Testis (tissue), 3 donors: ENCODE measurements around the gene ZC3H7A. TPM values are rescaled to one million over a fixed set of nuclear protein-coding genes. Genes with fewer than 3 reads are reported as not detected.
"Not testable (repeated sequence)": the region's sequence is repeated elsewhere in the genome, so short reads cannot be mapped to it uniquely, and the experiment has no call there.

Experiments used
- DNase-seq: peaks from one replicate; pipeline ENCODE4 v3.0.0-alpha.2; 2019
- H3K27ac ChIP-seq, 2 donors: fragments of 200-600 bp; sonication (generic); one replicate each; pipeline ENCODE4 v1.5.1; 2019
- H3K27me3 ChIP-seq: fragments of 200-600 bp; sonication (generic); one replicate; pipeline ENCODE4 v1.5.1; 2019
- H3K36me3 ChIP-seq: fragments of 200-600 bp; sonication (generic); one replicate; pipeline ENCODE4 v1.5.1; 2017; ENCODE audit warnings: low read depth; ENCODE audit errors: missing control alignments
- H3K4me1 ChIP-seq: fragments of 200-600 bp; sonication (generic); one replicate; pipeline ENCODE4 v1.5.1; 2019
- H3K4me3 ChIP-seq, 2 donors: fragments of 200-600 bp; sonication (generic); one replicate each; pipeline ENCODE4 v1.5.1; 2017 to 2019
- H3K9me3 ChIP-seq: fragments of 200-600 bp; sonication (generic); one replicate; pipeline ENCODE4 v1.5.1; 2017
- POLR2A ChIP-seq: fragments of 450-650 bp; IDR thresholded peaks from one replicate; pipeline ENCODE4 v1.6.1; 2017; ENCODE audit warnings: antibody characterized with exemption, mild to moderate bottlenecking, moderate library complexity
- WGBS, 2 donors: methylation state at CpG; one replicate each; pipeline ENCODE4 v1.1.5; 2018; 5-methylcytosine and 5-hydroxymethylcytosine counted together
- intact Hi-C: fragments of 100-400 bp; cut with DNase I; formaldehyde crosslinking; loops from one replicate; pipeline ENCODE4 v1.15.1; 2023; ENCODE audit warnings: low total_unique reads
- polyA plus RNA-seq: library from polyadenylated mRNA; stranded (reverse); fragments of 350-450 nt; fragmentation: Illumina TruSeq; extraction: RNeasy Lipid Tissue Mini Kit (QIAGEN cat#74804); gene quantifications from one replicate; pipeline ENCODE4 v1.2.3, GENCODE V29; 2014; ENCODE audit warnings: low read depth, low replicate concordance; ENCODE audit not compliant: insufficient read depth
- total RNA-seq, 2 donors: library from RNA; depleted of rRNA; stranded (reverse); fragments of >200 nt; gene quantifications; one replicate each; pipeline ENCODE4 v1.2.3, GENCODE V29; 2016
- TF ChIP-seq, protein P1 (sequence below), 3 experiments: fragments of 450-650 bp in 2 of 3; fragments of 200-600 bp in 1 of 3; sonication (generic) in 1 of 3; IDR thresholded peaks; one replicate each; pipeline ENCODE4 v1.5.1; 2016 to 2019; ENCODE audit warnings: antibody characterized with exemption in 3 of 3, mild to moderate bottlenecking in 2 of 3, moderate library complexity in 1 of 3

The ZC3H7A gene
- total and polyA plus RNA-seq, 3 donors from 2014 or later = 24.6 to 48.8 (median 41.4) TPM

DNA sequence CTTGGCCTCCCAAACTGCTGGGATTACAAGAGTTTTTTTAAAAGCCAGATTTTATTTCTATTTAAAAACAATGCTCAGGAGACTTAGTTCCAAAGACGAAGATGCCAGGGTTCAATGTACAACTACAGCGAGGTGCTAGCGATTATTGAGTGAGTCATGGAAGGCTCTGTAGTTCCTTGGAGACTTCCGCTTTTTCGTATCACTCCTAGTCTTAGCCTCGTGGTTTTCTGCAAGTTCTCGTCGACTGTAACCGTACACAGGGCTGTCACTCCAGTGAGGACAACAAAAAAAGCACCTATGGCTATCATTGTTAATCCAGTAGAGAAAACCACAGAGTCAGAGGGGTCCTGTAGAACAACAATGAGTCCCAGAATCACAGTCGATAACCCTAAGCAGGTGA is 22.7 kb upstream of the ZC3H7A start:
- Histone ChIP-seq H3K36me3 (no peaks in the 10 kb centered on the region), H3K27me3 (no peaks in the 10 kb centered on the region), H3K9me3 (no peaks in the 10 kb centered on the region), H3K4me3 (no peak overlapping the region), H3K27ac (no peak overlapping the region), H3K4me1 (peaks cover 5% of the 10 kb centered on the region)
- intact Hi-C loops = no loop called here
- DNase-seq = no peak
- TF ChIP-seq POLR2A = no peak
- TF ChIP-seq, protein P1, sequence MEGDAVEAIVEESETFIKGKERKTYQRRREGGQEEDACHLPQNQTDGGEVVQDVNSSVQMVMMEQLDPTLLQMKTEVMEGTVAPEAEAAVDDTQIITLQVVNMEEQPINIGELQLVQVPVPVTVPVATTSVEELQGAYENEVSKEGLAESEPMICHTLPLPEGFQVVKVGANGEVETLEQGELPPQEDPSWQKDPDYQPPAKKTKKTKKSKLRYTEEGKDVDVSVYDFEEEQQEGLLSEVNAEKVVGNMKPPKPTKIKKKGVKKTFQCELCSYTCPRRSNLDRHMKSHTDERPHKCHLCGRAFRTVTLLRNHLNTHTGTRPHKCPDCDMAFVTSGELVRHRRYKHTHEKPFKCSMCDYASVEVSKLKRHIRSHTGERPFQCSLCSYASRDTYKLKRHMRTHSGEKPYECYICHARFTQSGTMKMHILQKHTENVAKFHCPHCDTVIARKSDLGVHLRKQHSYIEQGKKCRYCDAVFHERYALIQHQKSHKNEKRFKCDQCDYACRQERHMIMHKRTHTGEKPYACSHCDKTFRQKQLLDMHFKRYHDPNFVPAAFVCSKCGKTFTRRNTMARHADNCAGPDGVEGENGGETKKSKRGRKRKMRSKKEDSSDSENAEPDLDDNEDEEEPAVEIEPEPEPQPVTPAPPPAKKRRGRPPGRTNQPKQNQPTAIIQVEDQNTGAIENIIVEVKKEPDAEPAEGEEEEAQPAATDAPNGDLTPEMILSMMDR (IDR thresholded peaks at IDR 0.05) = no peak
- 88 to 91% methylated on average over 10 of the region's 10 CpGs for WGBS, 2 donors

DNA sequence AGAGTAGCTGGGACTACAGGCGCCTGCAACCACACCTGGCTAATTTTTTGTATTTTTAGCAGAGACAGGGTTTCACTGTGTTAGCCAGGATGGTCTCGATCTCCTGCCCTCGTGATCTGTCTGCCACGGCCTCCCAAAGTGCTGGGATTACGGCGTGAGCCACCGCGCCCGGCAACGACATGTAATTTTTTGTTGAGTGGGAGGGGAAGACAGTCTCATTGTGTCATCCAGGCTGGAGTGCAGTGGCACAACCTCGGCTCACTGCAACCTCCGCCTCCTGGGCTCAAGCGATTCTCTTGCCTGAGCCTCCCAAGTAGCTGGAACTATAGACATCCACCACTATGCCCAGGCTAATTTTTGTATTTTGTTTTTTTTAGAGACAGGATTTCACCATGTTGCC is 21.9 kb upstream of the ZC3H7A start:
- 91 to 94% methylated on average over 11 to 13 of the region's 13 CpGs for WGBS, 2 donors
- H3K4me3 ChIP-seq, H3K9me3 ChIP-seq, H3K27me3 ChIP-seq, H3K27ac ChIP-seq, intact Hi-C loops, DNase-seq, H3K36me3 ChIP-seq, H3K4me1 ChIP-seq: not testable (repeated sequence)

DNA sequence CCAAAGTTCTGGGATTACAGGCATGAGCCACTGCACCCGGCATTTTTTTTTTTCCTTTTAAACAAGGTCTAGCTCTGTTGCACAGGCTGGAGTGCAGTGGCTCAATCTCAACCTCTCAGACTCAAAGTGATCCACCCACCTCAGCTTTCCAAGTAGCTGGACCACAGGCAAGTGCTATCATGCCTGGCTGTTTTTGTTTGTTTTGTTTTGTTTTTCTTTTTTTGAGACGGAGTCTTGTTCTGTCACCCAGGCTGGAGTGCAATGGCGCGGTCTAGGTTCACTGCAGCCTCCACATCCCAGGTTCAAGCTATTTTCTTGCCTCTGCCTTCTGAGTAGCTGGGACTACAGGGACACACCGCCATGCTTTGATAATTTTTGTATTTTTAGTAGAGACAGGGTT is 19.1 kb upstream of the ZC3H7A start:
- 80 to 92% methylated on average over 5 of the region's 5 CpGs for WGBS, 2 donors

DNA sequence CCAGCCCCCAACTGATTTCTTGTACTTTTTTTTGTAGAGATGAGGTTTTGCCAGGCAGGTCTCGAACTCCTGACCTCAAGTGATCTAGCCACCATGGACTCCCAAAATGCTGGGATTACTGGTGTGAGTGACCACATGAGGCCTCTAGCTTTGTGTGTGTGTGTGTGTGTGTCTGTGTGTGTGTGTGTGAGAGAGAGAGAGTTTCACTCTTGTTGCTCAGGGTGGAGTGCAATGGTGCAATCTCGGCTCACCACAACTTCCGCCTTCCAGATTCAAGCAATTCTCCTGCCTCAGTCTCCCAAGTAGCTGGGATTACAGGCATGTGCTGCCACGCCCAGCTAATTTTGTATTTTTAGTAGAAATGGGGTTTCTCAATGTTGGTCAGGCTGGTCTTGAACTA is 17.7 kb upstream of the ZC3H7A start:
- H3K4me1 ChIP-seq, H3K4me3 ChIP-seq, DNase-seq, intact Hi-C loops, H3K27me3 ChIP-seq, H3K36me3 ChIP-seq, H3K9me3 ChIP-seq, H3K27ac ChIP-seq: not testable (repeated sequence)
- 82 to 88% methylated on average over 3 to 4 of the region's 4 CpGs for WGBS, 2 donors

More for the DNA sequence above, 19.1 kb upstream of the ZC3H7A start:
- Histone ChIP-seq H3K9me3 (no peaks in the 10 kb centered on the region), H3K36me3 (no peaks in the 10 kb centered on the region), H3K4me3 (no peak overlapping the region), H3K4me1 (no peaks in the 10 kb centered on the region), H3K27ac (no peak overlapping the region), H3K27me3 (no peaks in the 10 kb centered on the region)
- intact Hi-C loops = no loop called here
- no peak for TF ChIP-seq POLR2A
- TF ChIP-seq, protein P1 (IDR thresholded peaks at IDR 0.05) = no peak
- no peak for DNase-seq

DNA sequence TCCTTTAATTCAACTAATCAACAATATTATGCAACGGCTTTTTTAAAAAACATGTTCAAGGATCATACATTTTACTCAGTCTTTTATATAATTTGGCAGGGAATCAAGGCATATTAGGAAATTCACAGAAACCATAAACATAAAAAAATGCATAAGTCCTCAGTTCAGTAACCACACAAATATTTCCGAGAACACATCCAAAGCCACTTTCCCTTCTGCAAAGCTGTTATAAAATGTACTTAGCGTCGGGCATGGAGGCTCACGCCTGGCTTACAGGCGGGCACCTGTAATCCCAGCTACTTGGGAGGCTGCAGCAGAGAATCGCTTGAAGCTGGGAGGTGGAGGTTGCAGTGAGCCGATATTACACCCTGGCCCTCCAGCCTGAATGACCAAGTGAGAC is 9.7 kb upstream of the ZC3H7A start:
- Histone ChIP-seq H3K9me3 (no peaks in the 10 kb centered on the region), H3K4me3 (no peak overlapping the region), H3K27me3 (no peaks in the 10 kb centered on the region), H3K4me1 (no peaks in the 10 kb centered on the region), H3K27ac (no peak overlapping the region), H3K36me3 (no peaks in the 10 kb centered on the region)
- DNase-seq = no peak
- no peak for TF ChIP-seq POLR2A
- TF ChIP-seq, protein P1 (IDR thresholded peaks at IDR 0.05) = no peak
- WGBS, 2 donors = 71 to 83% methylated on average over 8 of the region's 8 CpGs
- intact Hi-C loops = no loop called here

DNA sequence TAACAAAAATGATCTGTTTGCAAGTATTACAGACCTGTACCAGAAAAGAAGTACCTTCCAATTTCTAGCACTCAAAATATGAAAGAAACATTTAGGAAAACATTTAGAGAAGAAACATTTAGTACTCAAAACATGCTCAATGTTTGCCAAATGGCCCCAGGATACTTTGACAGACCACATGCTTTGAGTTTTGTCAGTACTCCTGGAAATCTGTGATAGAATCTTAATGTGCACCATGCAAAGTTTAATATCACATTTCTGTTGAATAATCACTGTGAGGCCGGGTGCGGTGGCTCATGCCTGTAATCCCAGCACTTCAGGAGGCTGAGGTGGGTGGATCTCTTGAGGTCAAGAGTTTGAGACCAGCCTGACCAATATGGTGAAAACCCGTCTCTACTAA is 8.5 kb upstream of the ZC3H7A start:
- DNase-seq = no peak
- H3K36me3 ChIP-seq = no peaks in the 10 kb centered on the region
- no peaks in the 10 kb centered on the region for H3K27me3 ChIP-seq
- H3K27ac ChIP-seq = no peak overlapping the region
- TF ChIP-seq, protein P1 (IDR thresholded peaks at IDR 0.05) = no peak
- no peak for TF ChIP-seq POLR2A
- no peak overlapping the region for H3K4me3 ChIP-seq
- no peaks in the 10 kb centered on the region for H3K9me3 ChIP-seq
- intact Hi-C loops = no loop called here
- 77 to 91% methylated on average over 3 of the region's 3 CpGs for WGBS, 2 donors
- no peaks in the 10 kb centered on the region for H3K4me1 ChIP-seq
